ENCODE measurements around the gene KCNH1. TPM values are rescaled to one million over a fixed set of nuclear protein-coding genes. Genes with fewer than 3 reads are reported as not detected.

KCNH1 gene
- total RNA-seq, 6 experiments from 2014 or later: 0.90 to 1.8 (median 1.5) TPM

DNA sequence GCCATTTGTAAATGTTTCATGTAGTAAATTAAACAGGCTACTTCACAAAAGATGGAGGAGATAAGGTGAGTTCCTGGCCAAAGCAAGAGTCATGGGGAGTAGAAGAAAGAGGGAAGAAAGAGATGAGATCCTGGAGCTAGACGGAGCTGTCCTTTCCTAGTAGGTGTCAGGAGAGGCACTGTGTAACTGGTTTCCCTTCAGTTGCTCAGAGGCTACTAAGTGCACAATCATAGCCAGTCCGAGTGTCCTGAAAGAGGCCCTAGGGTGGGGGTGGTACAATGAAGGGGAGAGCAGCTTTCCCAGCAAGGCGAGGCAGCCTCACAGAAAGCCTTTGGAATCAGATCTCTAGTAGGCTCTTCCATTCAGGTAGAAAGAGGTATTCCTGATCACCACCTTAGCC lies 390.9 kb downstream of the KCNH1 start:
- H3K36me3 Mint-ChIP-seq (ENCODE audit: low read depth): no peaks in the 10 kb centered on the region
- no peak for DNase-seq
- peaks cover 5% of the 10 kb centered on the region for H3K27me3 Mint-ChIP-seq (ENCODE audit: insufficient read depth)
- H3K27ac Mint-ChIP-seq: no peak overlapping the region
- TF ChIP-seq, protein P1, sequence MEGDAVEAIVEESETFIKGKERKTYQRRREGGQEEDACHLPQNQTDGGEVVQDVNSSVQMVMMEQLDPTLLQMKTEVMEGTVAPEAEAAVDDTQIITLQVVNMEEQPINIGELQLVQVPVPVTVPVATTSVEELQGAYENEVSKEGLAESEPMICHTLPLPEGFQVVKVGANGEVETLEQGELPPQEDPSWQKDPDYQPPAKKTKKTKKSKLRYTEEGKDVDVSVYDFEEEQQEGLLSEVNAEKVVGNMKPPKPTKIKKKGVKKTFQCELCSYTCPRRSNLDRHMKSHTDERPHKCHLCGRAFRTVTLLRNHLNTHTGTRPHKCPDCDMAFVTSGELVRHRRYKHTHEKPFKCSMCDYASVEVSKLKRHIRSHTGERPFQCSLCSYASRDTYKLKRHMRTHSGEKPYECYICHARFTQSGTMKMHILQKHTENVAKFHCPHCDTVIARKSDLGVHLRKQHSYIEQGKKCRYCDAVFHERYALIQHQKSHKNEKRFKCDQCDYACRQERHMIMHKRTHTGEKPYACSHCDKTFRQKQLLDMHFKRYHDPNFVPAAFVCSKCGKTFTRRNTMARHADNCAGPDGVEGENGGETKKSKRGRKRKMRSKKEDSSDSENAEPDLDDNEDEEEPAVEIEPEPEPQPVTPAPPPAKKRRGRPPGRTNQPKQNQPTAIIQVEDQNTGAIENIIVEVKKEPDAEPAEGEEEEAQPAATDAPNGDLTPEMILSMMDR (IDR thresholded peaks at IDR 0.05): no peak
- H3K4me1 Mint-ChIP-seq (ENCODE audit: low read depth): no peaks in the 10 kb centered on the region
- H3K9me3 Mint-ChIP-seq: no peaks in the 10 kb centered on the region
- no peak overlapping the region for H3K4me3 Mint-ChIP-seq

DNA sequence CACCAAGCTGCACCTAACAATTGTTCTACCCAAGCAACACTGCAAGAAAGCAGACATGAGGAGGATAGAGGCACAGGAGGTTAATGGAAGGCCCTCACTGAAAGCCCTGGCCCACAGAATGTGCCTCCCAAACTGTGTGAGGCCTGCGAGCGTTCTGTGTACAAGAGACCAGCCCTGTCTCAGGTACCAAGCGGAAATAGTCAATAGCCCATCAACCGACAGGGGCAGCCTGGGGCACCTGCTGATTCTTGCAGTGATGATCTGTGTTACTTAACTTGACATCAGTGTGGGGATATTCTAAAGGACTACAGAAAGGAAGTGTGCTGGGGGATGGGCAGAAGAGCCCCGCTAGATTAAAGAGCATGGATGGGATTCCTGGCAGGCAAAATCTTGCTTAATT lies 392.4 kb downstream of the KCNH1 start:
- H3K36me3 Mint-ChIP-seq (ENCODE audit: low read depth): no peaks in the 10 kb centered on the region
- no peak overlapping the region for H3K27ac Mint-ChIP-seq
- H3K4me1 Mint-ChIP-seq (ENCODE audit: low read depth): no peaks in the 10 kb centered on the region
- TF ChIP-seq, protein P1 (IDR thresholded peaks at IDR 0.05): no peak
- H3K9me3 Mint-ChIP-seq: no peaks in the 10 kb centered on the region
- H3K27me3 Mint-ChIP-seq (ENCODE audit: insufficient read depth): peaks cover 9% of the 10 kb centered on the region
- DNase-seq: no peak
- H3K4me3 Mint-ChIP-seq: no peak overlapping the region

DNA sequence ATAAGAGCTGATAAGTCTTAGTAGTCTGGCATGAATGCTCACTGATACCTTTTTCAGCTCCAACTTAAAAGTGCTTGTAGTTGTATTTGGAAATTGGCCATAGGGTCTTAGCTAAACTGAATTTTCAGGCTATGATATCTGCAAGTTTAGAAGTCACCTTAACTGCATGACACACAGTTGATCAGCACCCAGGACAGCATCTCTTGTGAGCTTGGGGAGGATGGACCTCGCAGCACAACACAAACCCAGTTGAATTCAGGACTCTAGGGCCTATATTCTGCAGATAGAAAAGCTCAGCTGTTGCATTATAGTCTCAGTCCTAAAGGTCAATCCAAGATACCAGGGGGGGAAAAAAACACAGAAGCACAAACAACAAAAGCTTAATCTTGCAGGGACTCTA lies 394.3 kb downstream of the KCNH1 start:
- Mint-ChIP-seq H3K4me1 (ENCODE audit: low read depth) (no peaks in the 10 kb centered on the region), H3K27ac (no peak overlapping the region), H3K36me3 (ENCODE audit: low read depth) (no peaks in the 10 kb centered on the region), H3K9me3 (no peaks in the 10 kb centered on the region), H3K27me3 (ENCODE audit: insufficient read depth) (peaks cover 12% of the 10 kb centered on the region), H3K4me3 (no peak overlapping the region)
- TF ChIP-seq, protein P1 (IDR thresholded peaks at IDR 0.05): no peak
- DNase-seq: no peak

DNA sequence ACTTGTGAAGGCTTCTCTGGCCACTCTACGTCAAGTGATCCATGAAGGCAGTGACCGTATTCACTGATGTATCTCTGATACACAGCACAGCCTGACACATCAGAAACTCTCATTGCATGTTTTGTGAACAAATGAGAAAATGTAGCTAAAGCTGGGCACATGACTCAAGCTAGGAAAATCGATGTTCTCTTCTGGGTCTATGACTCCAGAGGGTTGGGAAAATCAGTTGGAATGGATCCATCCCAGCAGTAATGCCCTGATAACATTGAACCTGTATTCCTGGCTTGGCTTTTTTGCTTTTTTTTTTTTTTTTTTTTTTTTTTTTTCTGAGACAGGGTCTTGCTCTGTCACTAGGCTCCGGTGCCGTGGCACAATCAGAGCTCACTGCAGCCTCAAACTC lies 395.7 kb downstream of the KCNH1 start:
- Mint-ChIP-seq H3K27me3 (ENCODE audit: insufficient read depth) (peaks cover 14% of the 10 kb centered on the region), H3K9me3 (no peaks in the 10 kb centered on the region), H3K4me1 (ENCODE audit: low read depth) (no peaks in the 10 kb centered on the region), H3K27ac (no peak overlapping the region), H3K36me3 (ENCODE audit: low read depth) (no peaks in the 10 kb centered on the region), H3K4me3 (no peak overlapping the region)
- no peak for DNase-seq
- TF ChIP-seq, protein P1 (IDR thresholded peaks at IDR 0.05): no peak

DNA sequence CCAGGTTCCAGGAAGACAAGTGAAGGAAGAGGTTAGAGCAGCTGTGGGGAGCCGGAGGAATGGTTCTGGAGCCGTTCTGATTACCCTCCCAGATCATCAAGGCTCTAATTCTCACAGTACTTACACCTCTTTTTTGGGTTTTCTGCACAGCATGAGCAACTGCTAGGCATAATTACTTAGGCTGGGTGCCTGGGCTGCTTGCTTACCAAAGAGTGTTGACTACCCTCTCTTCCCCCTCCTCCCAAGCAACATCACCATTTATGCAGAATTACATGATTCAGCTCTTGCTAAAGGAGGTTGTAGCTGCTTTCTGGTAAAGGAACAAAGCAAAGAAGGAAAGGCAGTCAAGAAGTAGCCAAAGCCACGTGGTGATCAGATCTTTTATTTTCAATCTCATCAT lies 397.2 kb downstream of the KCNH1 start:
- peaks cover 14% of the 10 kb centered on the region for H3K27me3 Mint-ChIP-seq (ENCODE audit: insufficient read depth)
- H3K9me3 Mint-ChIP-seq: no peaks in the 10 kb centered on the region
- TF ChIP-seq, protein P1 (IDR thresholded peaks at IDR 0.05): no peak
- H3K27ac Mint-ChIP-seq: no peak overlapping the region
- no peak for DNase-seq
- no peaks in the 10 kb centered on the region for H3K4me1 Mint-ChIP-seq (ENCODE audit: low read depth)
- H3K4me3 Mint-ChIP-seq: no peak overlapping the region
- no peaks in the 10 kb centered on the region for H3K36me3 Mint-ChIP-seq (ENCODE audit: low read depth)

DNA sequence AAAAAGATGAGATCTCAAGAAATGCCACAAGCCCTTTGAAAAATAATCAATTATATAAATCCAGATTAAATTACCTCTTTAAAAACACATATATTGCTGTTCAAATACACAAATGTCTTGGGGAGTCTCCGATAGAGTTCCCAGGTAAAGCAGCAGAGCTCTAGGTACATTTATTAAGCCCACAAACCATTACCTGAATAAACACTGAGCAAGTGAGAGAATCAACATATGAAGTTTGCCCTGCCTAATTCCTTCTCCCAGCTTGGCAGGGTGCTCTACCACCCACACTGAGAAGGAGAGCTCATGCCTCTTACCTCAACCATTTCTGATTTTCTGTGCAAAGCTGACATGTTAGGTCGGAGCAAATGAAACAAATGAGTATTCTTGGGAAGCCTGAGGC lies 402.4 kb downstream of the KCNH1 start:
- peaks cover 4% of the 10 kb centered on the region for H3K27me3 Mint-ChIP-seq (ENCODE audit: insufficient read depth)
- DNase-seq: no peak
- TF ChIP-seq, protein P1 (IDR thresholded peaks at IDR 0.05): no peak
- no peak overlapping the region for H3K4me3 Mint-ChIP-seq
- no peak overlapping the region for H3K27ac Mint-ChIP-seq
- H3K36me3 Mint-ChIP-seq (ENCODE audit: low read depth): no peaks in the 10 kb centered on the region
- no peaks in the 10 kb centered on the region for H3K4me1 Mint-ChIP-seq (ENCODE audit: low read depth)
- no peaks in the 10 kb centered on the region for H3K9me3 Mint-ChIP-seq

All from HFFc6 (cell line).